HUDEP-2 (cell line): ENCODE results near the gene HGF.
"Not testable (repeated sequence)": the region's sequence is repeated elsewhere in the genome, so short reads cannot be mapped to it uniquely, and the experiment has no call there.

Experiments used
- DNase-seq, 76 experiments: peaks; one replicate each; lab custom pipeline; 2025; ENCODE audit not compliant: unreplicated experiment in 76 of 76; lab: John Stamatoyannopoulos, UW

The HGF gene

DNA sequence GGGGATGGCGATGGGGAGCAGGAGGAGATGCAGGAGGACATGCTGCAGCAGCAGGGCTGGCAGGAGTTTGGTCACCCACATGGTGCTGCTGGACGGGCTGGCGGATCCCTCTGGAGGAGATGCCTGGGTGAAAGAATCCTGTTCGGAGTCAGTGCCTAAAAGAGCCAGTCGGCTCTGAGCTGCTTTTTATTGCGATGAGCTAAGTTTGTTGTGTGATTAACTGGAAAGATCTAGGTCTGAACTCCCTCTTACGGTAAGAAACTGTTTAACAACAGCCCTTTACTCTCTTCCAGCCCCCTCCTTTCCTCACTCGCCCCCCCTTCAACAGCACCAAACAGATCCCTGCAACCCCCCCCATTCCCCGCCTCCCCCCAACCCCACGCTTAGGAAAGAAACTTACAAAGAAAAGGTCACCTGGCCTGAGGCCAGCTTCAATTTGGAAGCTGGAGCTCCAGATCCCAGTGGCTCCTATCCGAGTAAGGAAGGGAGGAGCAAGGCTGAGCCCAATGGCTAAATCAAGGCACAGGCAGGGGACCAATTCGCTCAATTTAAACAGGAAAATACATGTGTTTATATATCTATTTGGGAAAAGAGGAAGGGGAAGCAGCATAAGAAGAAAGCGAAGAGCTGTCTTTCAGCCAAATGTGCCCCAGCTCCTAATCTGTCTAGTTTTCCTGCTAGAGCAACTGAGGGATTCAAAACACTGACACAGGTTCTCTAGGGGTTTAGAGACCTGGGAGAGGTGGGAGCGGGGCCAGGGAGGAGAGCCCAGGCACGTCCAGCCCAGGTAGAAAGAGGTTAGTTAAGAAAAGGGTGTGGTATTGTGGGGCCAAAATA, at the start of gene HGF:
Gene HGF (minus strand): TSS at position 157 of the 837 bp plus-strand sequence. CDS start 76 bp downstream, at position 81.
- DNase-seq: no peak

DNA sequence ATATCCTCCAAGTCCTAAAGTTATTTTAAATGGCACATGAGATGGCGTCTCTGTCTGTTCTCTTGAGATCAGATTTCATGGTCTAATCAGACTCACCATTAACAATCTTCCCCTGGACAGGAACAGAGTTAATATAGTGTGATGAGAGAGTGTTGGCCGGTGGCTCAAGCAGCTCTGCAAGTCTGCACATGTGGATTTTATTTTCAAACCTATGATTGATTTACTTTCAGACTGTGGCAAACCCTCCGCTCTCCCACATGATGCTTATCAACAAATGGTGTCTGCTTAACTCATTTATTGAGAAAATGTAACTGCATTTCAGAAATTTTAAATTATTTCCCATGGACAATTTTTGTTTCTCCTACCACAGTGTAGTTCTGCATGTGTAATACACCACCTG, 46.5 kb upstream of the HGF start:
- peak in 1 of 76 experiments; percentile 6 for DNase-seq

DNA sequence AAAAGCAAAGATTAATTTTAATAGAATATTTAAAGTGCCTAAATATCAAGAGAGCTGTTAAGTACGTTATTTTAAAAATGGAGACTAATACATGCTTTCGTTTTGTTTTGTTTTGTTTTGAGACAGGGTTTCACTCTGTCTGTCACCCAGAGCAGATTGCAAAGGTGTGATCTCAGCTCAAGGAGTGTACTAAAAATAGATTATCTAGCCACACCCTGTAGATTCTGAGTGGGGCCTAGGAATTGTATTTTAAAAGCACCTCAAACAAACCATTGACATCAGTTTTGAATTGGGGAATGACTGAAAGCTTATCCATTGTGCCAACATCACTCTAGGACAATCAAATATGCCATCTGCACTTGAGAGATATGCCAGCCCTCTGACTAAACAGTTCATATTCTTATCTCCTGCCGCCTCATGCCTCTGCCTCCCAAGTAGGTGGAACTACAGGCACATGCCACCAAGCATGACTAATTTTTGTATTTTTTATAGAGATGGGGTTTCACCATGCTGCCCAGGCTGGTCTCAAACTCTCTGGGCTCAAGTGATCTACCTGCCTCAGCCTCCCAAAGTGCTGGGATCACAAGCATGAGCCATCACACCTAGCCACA, 43.1 kb upstream of the HGF start:
- DNase-seq: peak in 74 of 76 experiments; percentile 3 to 86 (median 48)

DNA sequence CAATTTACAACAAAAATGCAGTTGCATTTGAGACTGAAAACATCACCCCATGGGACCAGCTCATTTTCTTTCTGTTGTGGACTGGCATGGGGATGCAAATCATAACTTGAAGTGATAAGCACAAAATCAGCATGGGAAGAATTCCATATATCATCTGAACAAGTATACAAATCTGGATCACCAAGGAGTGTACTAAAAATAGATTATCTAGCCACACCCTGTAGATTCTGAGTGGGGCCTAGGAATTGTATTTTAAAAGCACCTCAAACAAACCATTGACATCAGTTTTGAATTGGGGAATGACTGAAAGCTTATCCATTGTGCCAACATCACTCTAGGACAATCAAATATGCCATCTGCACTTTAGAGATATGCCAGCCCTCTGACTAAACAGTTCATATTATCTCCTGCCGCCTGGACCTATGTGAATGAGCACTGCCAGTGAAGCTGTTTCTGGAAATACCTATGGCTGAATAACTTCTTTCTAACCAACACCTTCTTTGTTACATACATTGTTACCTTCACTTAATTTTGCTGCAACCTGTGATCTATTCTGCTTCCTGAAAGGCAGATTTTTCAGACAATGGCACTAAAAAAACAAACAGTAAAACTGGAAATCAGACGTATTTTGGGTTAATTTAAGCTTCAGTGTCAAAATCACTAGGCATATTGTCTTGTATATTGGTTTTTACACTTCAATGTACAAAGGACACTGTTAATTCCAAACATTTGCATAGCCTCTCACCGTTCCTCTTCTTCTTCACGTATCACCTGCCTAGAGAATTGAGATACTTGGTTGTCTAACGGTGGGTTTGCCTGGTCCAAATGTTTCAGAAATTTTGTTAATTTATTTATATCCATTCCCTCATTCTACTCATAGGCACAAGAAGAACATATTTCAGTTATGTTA, 42.4 kb upstream of the HGF start:
- peak in 61 of 76 experiments; percentile 1 to 89 (median 49) for DNase-seq

DNA sequence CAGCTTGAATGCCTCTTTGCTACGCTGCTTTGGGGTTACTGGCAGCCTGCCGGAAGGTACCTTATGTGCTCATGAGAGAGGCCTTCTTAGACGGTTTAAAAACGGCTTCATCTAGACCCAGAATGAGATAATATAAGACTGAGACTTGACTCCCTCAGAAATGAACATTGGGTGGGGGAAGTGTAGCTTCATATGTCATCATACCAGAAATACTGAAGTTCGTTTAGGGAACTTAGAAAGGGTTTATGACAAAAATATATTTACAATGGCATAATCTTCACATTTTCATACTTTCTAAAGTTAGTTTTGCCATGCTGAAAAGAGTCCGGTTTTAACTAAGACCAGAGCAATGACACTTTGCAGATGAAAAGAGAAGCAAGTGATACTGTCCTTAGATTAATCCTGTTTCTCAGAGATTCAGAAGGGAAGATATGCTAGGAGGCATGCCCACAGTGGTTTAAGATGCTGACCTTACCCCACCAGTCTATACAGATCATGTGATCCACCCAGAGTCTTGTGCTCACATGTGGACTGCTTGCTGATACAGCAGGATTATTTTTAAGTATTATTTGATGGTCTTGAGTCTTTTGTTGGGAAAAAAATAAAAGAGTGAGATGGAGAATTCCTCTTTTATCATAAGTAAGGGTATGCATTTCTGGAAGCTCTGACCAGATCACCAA, 40.8 kb upstream of the HGF start:
- peak in 3 of 76 experiments; percentile 3 to 24 (median 23) for DNase-seq

DNA sequence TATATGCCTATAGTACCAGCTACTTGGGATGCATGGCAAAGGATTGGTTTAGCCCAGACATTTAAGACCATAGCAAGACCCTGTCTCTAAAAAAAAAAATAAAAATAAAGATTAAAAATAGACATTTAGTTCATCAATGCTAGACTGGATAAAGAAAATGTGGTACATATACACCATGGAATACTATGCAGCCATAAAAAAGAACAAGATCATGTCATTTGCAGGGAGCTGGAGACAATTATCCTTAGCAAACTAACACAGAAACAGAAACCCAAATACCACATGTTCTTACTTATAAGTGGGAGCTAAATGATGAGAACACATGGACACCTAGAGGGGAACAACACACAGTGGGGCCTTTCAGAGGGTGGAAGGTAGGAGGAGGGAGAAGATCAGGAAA, 38.5 kb upstream of the HGF start:
- not testable (repeated sequence) for DNase-seq

DNA sequence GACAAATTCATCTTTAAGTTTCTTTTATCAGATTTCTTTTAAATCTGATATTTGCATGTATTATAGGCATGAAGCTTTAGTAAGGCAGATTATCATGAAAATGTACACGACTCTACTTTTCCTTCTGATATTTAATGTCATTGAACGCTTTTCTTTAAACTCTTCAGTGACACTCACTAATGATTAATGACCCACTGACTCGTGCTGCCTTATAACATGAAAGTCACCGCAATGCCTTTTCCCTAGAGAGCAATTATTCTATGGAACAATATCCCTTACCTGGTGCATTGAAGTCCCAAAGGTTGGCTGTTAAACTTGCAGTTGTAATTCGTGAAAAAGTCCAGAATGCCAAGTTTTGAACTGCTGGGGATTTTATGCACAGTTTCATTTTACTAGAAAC, 33.4 kb upstream of the HGF start:
- no peak for DNase-seq

DNA sequence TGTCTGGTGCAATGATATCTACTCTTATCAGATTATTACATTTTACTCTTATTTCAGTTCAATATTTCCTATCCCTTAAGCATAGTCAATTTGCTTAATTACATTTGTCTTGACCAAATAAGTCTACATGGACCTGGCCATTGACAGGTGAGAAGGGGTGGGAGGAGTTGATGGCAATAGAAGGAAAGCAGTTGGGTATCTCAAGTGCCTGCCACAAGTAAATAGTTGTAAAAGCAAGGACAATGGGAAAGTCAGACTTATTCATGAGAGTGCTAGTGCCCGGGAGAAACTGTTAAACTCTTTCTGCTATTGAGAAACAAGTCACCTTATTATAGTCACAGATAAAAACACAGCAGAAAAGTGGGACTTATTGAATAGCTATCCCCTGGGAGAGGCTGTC, 32.4 kb upstream of the HGF start:
- no peak for DNase-seq

DNA sequence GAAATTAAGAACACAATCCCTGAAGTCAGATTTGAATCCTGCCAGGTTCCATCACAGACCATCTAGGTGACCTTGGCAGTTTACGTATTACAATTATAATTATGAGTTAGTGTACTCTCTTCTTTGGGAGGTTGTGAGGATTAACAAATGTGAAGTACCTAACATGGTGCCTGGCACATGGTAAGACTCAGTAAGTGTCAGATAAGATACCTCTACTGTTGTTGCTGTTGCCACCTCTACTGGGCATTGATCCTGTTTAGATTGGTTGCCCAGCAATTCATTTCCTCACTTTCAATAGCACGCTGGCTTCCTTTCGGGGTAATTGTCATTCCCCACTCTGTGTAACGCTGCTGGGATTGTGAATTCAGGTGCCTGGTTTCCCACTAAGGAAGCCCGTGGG, 31.7 kb upstream of the HGF start:
- DNase-seq: no peak

DNA sequence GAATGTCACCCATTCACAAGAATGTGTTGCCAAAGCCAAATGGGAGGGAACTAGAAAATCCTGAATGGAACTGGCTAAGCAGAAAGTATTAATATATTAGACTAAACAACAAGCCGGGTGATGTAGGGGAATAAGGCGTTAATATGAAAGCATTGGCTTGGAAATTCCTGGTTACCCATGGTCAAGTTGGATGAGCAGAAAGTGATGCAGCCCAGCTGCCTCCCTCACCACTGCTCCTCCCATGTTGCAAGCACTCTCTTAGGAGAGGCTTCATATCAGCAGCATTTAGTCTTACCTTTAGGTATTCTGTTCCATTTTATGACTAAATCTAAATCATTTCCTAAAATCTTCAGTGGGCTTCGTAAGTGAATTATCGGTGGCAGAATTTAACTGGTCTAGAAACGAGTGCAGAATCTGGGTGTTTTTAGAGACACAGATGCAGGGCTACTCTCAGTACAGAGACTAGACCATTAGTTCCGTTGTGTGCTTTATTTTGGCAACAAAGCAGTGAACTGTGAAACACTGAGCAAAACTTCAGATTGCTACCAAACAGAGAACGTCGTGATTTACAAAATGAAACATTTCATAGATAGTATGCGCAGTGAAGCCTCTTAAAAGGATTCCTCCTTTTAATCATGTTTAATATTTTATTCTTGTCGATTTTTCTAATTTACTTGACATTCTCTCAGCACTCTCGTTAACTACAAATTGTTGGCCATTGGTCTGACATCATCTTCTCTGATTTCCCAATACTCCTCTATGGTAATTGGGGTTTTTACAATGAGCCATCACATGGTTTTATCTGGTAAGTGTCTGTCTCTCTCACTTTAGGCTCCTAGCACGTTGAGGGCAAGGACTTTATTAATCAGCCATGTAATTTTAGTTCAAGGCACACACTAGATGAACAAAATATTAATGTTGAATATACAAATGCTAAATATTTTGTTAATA, 22.0 kb upstream of the HGF start:
- DNase-seq: no peak

DNA sequence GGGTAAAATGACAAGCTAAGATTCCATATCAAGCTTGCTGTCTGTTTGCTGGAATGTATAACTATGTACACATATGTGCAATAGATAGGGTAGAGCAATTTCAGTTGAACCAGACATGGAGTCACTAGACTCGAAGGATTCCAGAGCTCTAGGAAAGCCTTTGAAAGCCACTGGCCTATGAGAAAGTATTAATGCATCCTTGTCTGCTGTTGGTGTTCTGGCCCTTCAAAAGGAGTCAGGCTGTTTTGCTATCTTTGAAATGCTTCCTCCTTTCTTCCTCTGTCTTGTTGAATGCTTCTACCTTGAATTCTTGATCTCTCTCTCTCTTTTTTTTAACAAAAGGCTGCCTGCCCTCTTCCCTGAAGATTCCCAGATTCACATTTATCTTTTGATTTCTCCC, 20.8 kb upstream of the HGF start:
- no peak for DNase-seq

DNA sequence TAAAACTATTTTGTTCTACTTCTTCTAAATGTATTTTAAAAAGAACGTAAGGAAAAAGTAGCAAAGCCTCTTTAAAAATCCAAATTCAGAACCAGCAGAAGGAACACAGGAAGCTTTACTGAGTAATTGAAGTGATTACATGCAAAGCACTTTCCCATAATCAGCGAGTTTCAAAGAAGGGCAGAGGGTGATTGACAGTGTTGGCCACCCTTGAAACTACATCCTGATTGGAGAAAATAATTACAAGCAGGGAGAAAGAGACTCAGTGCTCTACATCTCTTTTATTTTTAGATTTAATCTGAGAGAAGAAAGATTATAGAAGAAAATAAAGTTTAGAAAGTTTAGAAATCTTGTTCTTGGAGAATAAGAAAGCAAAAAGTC, 20.3 kb upstream of the HGF start:
- no peak for DNase-seq

DNA sequence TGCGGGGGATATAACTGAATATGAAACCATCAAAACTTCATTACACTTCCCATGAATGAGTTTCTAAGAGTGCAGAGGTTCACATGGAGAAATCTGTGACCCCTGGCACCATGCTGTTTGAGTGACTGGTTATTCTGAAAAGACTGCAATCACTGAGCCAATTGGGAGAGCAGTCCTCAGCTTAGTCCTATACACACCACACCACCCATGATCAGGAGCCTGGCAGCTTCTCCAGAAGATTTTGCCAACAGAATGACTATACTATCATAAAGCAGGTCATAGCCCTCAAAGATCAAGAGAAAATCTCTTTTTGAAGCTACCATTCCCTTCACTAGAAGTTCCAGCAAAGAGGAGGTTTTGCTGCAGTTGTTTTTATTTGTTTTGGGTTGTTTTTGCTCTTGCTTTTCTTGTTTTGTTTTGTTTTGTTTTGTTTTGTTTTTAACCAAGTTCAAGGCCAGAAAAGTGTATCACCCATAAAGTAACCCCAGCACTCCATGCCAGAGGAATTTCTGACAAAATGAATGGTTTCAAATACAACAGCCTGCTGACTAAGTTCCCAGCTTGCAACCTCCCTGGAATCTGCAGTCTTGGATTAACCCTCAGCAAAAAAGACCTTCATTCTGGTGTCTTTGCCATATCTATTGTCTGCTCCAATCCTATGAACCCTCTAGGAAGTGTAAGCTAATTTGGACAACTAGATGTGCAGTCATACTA, 19.7 kb upstream of the HGF start:
- DNase-seq: no peak

DNA sequence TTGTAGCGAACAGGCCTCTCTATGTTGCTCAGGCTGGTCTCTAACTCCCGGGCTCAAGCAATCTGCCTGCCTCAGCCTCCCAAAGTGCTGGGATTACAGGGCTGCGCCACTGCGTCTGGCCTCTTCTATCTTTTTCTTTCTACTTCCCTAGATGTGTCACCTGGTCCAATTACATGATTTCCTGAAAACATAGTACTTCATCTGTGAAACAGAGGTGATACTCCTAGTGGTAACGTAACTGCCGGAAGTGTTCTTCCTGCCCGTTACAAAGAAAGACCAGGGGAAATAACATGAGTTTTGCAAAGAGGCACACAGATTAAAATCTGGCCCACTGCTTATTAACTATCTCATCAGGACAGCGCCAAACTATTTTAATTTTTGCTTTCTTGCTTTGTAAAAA, 18.4 kb upstream of the HGF start:
- no peak for DNase-seq

DNA sequence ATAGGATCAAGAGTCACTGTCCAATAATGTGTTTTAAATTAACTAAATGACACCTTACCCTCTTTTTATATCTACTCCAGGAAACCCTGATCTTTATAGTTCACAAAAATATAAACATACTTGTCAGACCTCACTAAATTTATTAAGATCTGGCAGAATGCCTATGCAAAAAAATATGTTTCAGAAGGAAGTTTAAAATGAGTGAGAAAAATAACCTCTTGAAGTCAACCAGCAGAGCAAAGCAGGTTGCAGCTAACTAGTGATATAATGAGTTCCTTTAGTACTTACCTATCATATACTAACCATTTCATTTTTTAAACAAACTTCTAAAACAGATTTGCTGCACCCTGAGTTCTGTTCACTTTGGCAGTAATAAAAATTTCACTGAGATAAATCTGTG, 14.0 kb upstream of the HGF start:
- DNase-seq: no peak

DNA sequence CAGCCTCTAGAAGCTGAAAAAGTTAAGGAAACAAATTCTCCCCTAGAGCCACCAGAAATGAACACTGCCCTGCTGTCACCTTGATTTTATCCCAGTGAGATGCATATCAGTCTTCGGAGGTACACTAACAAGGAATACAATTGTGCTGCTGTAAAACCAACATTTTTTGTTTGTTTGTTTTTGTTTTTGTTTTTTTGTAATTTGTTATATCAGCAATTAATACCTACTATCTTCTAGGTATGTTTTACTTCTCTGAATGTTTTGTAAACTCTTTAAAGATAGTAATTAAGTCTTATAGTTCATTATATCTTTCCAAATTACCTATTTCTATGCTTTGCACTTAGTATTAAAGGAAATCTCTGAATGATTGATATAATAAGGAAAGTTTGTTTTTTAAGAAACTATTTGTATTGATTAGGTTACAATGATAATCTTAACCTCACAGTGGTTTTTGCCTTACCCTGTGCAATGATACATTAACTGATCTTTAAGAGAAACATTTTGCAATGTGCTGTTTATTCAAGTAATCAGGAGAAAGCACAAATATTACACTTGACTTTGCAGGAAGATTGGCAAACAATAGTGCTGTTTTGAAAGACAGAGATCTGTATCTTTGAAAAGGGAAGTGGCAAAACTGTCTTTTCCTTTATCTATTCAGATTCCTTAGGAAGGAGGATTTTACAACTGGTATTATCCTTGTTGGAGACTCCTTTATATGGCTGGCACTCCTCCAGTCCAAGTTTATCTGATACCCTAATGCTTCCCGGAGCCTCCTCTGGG, 11.3 kb upstream of the HGF start:
- DNase-seq: no peak

DNA sequence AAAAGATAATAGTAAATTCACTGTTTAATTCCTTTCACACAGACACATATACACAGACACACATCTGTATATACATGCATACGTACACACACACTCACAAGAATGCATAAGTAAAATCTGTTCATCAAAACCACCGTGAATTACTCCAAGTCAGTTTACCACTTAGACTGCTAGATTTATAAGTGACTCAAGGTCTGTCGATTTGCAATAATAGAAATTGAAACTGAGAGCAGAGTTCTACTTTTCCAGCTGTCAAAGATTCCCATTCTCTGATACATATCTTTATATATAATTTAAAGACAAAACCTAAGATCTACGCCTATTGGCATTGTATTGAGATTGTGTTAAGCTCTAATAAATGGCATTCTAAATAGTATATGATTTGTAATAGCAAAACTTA, 9.9 kb upstream of the HGF start:
- no peak for DNase-seq

DNA sequence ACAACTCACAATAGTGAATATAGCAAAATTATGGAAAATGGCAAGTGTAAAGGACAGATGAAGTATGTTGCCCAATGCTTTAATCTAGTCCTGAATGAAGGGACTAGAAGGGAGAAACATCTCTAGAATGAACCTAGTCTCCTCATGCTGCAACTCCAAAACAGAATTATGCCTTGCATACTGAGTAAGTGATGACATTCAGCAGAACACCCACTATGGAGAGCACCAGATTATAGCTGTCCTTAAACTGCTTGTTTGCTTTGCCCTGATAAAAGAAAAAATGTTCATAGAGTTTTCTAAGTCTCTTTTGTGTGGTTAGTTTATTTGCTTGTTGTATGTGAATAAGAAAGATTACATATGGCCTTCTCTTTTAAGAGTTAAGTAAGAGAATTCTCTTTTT, 7.8 kb upstream of the HGF start:
- no peak for DNase-seq
